GM23338 (cell line): ENCODE results near the gene NKAIN2. TPM values are rescaled to one million over a fixed set of nuclear protein-coding genes. Genes with fewer than 3 reads are reported as not detected.
"Not testable (repeated sequence)": the region's sequence is repeated elsewhere in the genome, so short reads cannot be mapped to it uniquely, and the experiment has no call there.

Experiments used
- ATAC-seq: fragments of 200-7000 bp; cut with Tn5 transposase; 3 replicates; pipeline ENCODE4 v1.9.1; 2020
- DNase-seq: peaks from one replicate; pipeline ENCODE4 v3.0.0-alpha.2; 2015; ENCODE audit warnings: low spot score
- H2AFZ ChIP-seq: fragments of 200-600 bp; sonication (generic); 2 replicates; pipeline ENCODE4 v1.8.0; 2016; ENCODE audit warnings: antibody characterized with exemption, mild to moderate bottlenecking, moderate library complexity
- H3F3A ChIP-seq: fragments of 200-600 bp; sonication (generic); replicated peaks from 2 replicates; pipeline ENCODE4 v1.8.0; 2017; ENCODE audit warnings: antibody characterized with exemption, mixed run types, low read depth
- H3K27ac ChIP-seq: fragments of 200-600 bp; sonication (generic); 2 replicates; pipeline ENCODE4 v1.6.1; 2016; ENCODE audit warnings: low read depth
- H3K27me3 ChIP-seq: fragments of 200-600 bp; sonication (generic); 2 replicates; pipeline ENCODE4 v1.8.0; 2016; ENCODE audit warnings: mild to moderate bottlenecking, mixed run types, moderate library complexity; ENCODE audit not compliant: insufficient read depth
- H3K36me3 ChIP-seq: fragments of 200-600 bp; sonication (generic); 2 replicates; pipeline ENCODE4 v1.8.0; 2016; ENCODE audit warnings: mild to moderate bottlenecking; ENCODE audit not compliant: insufficient read depth
- H3K4me1 ChIP-seq: fragments of 200-600 bp; sonication (generic); 2 replicates; pipeline ENCODE4 v1.8.0; 2016; ENCODE audit warnings: mild to moderate bottlenecking, moderate library complexity; ENCODE audit not compliant: insufficient read depth
- H3K4me2 ChIP-seq: fragments of 200-600 bp; sonication (generic); 2 replicates; pipeline ENCODE4 v1.7.1; 2017; ENCODE audit warnings: mixed run types
- H3K4me3 ChIP-seq: fragments of 200-600 bp; sonication (generic); 2 replicates; pipeline ENCODE4 v1.6.1; 2016; ENCODE audit warnings: mixed run types
- H3K79me2 ChIP-seq: fragments of 200-600 bp; sonication (generic); replicated peaks from 2 replicates; pipeline ENCODE4 v1.8.0; 2017; ENCODE audit warnings: mild to moderate bottlenecking; ENCODE audit not compliant: insufficient read depth
- H3K9me2 ChIP-seq: fragments of 200-600 bp; sonication (generic); 2 replicates; pipeline ENCODE4 v1.8.0; 2017; ENCODE audit not compliant: insufficient read depth
- H4K20me1 ChIP-seq: fragments of 200-600 bp; sonication (generic); replicated peaks from 2 replicates; pipeline ENCODE4 v1.8.0; 2017; ENCODE audit warnings: mild to moderate bottlenecking; ENCODE audit not compliant: insufficient read depth
- H3K27ac Mint-ChIP-seq: 2 replicates; pipeline ENCODE4 v1.8.0; 2020; ENCODE audit warnings: inconsistent platforms, mild to moderate bottlenecking, moderate library complexity, mixed read lengths
- H3K27me3 Mint-ChIP-seq: 3 replicates; pipeline ENCODE4 v1.8.0; 2022; ENCODE audit warnings: low read depth, mild to moderate bottlenecking, moderate library complexity, mixed read lengths, inconsistent platforms; ENCODE audit not compliant: insufficient read depth, poor library complexity
- H3K36me3 Mint-ChIP-seq: 3 replicates; pipeline ENCODE4 v1.8.0; 2021; ENCODE audit warnings: low read depth, mild to moderate bottlenecking, inconsistent platforms, moderate library complexity, mixed read lengths
- H3K4me1 Mint-ChIP-seq: 3 replicates; pipeline ENCODE4 v1.8.0; 2020; ENCODE audit warnings: mild to moderate bottlenecking, inconsistent platforms, mixed read lengths
- H3K4me3 Mint-ChIP-seq: 3 replicates; pipeline ENCODE4 v1.8.0; 2021; ENCODE audit warnings: moderate library complexity, mild to moderate bottlenecking, inconsistent platforms, mixed read lengths
- H3K9me3 Mint-ChIP-seq: 3 replicates; pipeline ENCODE4 v1.8.0; 2020; ENCODE audit warnings: moderate library complexity, mild to moderate bottlenecking, inconsistent platforms, mixed read lengths
- ETS1 ChIP-seq: IDR thresholded peaks from 2 replicates; pipeline ENCODE4 v1.6.1; 2016; ENCODE audit warnings: antibody characterized with exemption
- EZH2 ChIP-seq: fragments of 200-600 bp; sonication (generic); IDR thresholded peaks from one replicate; pipeline ENCODE4 v1.8.0; 2017; ENCODE audit warnings: antibody characterized with exemption, mild to moderate bottlenecking, low read depth; ENCODE audit not compliant: unreplicated experiment
- EZH2phosphoT487 ChIP-seq: fragments of 200-600 bp; sonication (generic); IDR thresholded peaks from one replicate; pipeline ENCODE4 v1.8.1; 2018; ENCODE audit warnings: antibody characterized with exemption; ENCODE audit not compliant: unreplicated experiment
- JUNB ChIP-seq: IDR thresholded peaks from one replicate; pipeline ENCODE4 v1.6.1; 2016; ENCODE audit warnings: antibody characterized with exemption; ENCODE audit not compliant: unreplicated experiment
- ZNF331 ChIP-seq: fragments of 250-450 bp; sonication (Bioruptor Pico); IDR thresholded peaks from 2 replicates; pipeline ENCODE4 v1.5.0; 2020; ENCODE audit warnings: low read depth, mild to moderate bottlenecking, moderate library complexity
- polyA plus RNA-seq: library from polyadenylated mRNA; unstranded; fragments of >200 nt; fragmentation: Nextera tagmentation; extraction: Ambion mirVana; gene quantifications from 2 replicates; pipeline ENCODE4 v1.2.1, GENCODE V29; 2016
- total RNA-seq: library from RNA; depleted of rRNA; stranded (reverse); fragments of >200 nt; shearing (Covaris generic); gene quantifications from 2 replicates; pipeline ENCODE4 v1.2.3, GENCODE V29; 2014
- TF ChIP-seq, protein P1 (sequence below): fragments of 250-450 bp; sonication (Bioruptor Pico); IDR thresholded peaks from 2 replicates; pipeline ENCODE4 v1.5.0; 2020; ENCODE audit warnings: mild to moderate bottlenecking, moderate library complexity
- TF ChIP-seq, protein P2 (sequence below): IDR thresholded peaks from one replicate; pipeline ENCODE4 v1.6.1; 2018; ENCODE audit warnings: antibody characterized with exemption; ENCODE audit not compliant: unreplicated experiment

The NKAIN2 gene
- total and polyA plus RNA-seq, 2 experiments from 2014 or later = 0.39 to 1.1 TPM

DNA sequence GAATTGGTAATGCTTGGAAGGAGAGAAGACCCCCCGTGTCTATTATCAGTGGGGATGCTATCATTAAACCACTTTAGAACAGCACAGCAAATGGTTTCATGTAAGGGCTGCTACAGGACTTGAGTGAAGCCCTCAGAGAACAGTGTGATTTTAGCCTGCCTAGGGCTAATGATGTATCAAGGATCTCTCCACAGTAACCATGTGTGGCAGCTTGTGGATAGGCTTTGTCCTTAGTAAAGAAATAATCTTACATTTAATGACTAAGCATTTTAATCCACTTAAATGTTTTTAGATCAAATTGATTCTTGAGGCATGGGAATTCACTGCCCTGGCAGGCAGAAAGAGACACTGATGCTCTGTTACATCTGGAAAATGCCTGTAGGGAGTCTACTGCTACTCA, 495.1 kb downstream of the NKAIN2 start (continued):
- TF ChIP-seq, protein P1, sequence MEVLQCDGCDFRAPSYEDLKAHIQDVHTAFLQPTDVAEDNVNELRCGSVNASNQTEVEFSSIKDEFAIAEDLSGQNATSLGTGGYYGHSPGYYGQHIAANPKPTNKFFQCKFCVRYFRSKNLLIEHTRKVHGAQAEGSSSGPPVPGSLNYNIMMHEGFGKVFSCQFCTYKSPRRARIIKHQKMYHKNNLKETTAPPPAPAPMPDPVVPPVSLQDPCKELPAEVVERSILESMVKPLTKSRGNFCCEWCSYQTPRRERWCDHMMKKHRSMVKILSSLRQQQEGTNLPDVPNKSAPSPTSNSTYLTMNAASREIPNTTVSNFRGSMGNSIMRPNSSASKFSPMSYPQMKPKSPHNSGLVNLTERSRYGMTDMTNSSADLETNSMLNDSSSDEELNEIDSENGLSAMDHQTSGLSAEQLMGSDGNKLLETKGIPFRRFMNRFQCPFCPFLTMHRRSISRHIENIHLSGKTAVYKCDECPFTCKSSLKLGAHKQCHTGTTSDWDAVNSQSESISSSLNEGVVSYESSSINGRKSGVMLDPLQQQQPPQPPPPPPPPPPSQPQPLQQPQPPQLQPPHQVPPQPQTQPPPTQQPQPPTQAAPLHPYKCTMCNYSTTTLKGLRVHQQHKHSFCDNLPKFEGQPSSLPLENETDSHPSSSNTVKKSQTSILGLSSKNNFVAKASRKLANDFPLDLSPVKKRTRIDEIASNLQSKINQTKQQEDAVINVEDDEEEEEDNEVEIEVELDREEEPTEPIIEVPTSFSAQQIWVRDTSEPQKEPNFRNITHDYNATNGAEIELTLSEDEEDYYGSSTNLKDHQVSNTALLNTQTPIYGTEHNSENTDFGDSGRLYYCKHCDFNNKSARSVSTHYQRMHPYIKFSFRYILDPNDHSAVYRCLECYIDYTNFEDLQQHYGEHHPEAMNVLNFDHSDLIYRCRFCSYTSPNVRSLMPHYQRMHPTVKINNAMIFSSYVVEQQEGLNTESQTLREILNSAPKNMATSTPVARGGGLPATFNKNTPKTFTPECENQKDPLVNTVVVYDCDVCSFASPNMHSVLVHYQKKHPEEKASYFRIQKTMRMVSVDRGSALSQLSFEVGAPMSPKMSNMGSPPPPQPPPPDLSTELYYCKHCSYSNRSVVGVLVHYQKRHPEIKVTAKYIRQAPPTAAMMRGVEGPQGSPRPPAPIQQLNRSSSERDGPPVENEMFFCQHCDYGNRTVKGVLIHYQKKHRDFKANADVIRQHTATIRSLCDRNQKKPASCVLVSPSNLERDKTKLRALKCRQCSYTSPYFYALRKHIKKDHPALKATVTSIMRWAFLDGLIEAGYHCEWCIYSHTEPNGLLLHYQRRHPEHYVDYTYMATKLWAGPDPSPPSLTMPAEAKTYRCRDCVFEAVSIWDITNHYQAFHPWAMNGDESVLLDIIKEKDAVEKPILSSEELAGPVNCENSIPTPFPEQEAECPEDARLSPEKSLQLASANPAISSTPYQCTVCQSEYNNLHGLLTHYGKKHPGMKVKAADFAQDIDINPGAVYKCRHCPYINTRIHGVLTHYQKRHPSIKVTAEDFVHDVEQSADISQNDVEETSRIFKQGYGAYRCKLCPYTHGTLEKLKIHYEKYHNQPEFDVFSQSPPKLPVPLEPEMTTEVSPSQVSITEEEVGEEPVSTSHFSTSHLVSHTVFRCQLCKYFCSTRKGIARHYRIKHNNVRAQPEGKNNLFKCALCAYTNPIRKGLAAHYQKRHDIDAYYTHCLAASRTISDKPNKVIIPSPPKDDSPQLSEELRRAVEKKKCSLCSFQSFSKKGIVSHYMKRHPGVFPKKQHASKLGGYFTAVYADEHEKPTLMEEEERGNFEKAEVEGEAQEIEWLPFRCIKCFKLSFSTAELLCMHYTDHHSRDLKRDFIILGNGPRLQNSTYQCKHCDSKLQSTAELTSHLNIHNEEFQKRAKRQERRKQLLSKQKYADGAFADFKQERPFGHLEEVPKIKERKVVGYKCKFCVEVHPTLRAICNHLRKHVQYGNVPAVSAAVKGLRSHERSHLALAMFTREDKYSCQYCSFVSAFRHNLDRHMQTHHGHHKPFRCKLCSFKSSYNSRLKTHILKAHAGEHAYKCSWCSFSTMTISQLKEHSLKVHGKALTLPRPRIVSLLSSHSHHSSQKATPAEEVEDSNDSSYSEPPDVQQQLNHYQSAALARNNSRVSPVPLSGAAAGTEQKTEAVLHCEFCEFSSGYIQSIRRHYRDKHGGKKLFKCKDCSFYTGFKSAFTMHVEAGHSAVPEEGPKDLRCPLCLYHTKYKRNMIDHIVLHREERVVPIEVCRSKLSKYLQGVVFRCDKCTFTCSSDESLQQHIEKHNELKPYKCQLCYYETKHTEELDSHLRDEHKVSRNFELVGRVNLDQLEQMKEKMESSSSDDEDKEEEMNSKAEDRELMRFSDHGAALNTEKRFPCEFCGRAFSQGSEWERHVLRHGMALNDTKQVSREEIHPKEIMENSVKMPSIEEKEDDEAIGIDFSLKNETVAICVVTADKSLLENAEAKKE (CRISPR knock-in tag) = no peak
- TF ChIP-seq EZH2phosphoT487 (no peak), JUNB (no peak), ETS1 (no peak), EZH2 (no peak), ZNF331 (CRISPR knock-in tag) (no peak)
- TF ChIP-seq, protein P2, sequence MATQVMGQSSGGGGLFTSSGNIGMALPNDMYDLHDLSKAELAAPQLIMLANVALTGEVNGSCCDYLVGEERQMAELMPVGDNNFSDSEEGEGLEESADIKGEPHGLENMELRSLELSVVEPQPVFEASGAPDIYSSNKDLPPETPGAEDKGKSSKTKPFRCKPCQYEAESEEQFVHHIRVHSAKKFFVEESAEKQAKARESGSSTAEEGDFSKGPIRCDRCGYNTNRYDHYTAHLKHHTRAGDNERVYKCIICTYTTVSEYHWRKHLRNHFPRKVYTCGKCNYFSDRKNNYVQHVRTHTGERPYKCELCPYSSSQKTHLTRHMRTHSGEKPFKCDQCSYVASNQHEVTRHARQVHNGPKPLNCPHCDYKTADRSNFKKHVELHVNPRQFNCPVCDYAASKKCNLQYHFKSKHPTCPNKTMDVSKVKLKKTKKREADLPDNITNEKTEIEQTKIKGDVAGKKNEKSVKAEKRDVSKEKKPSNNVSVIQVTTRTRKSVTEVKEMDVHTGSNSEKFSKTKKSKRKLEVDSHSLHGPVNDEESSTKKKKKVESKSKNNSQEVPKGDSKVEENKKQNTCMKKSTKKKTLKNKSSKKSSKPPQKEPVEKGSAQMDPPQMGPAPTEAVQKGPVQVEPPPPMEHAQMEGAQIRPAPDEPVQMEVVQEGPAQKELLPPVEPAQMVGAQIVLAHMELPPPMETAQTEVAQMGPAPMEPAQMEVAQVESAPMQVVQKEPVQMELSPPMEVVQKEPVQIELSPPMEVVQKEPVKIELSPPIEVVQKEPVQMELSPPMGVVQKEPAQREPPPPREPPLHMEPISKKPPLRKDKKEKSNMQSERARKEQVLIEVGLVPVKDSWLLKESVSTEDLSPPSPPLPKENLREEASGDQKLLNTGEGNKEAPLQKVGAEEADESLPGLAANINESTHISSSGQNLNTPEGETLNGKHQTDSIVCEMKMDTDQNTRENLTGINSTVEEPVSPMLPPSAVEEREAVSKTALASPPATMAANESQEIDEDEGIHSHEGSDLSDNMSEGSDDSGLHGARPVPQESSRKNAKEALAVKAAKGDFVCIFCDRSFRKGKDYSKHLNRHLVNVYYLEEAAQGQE = no peak

DNA sequence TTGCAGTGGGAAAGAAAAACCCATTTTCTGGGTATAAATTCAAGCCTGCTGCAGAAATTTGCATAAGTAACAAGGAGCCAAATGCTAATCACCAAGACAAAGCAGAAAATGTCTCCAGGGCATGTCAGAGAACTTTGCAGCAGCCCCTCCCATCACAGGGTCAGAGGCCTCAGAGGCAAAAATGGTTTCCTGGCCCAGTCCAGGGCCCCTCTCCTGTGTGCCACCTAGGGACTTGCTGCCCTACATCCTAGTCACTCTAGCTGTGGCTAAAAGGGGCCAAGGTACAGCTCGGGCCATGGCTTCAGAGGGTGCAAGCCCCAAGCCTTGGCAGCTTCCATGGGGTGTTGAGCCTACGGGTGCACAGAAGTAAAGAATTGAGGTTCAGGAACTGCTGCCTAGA, 497.2 kb downstream of the NKAIN2 start:
- not testable (repeated sequence) for H3K4me2 ChIP-seq, DNase-seq, H3K4me3 Mint-ChIP-seq, H2AFZ ChIP-seq, H3K4me1 ChIP-seq, H3K27me3 ChIP-seq, H3K36me3 ChIP-seq, H3K4me1 Mint-ChIP-seq, H3F3A ChIP-seq, H3K79me2 ChIP-seq, H4K20me1 ChIP-seq, H3K36me3 Mint-ChIP-seq, H3K4me3 ChIP-seq, H3K27ac Mint-ChIP-seq, H3K9me2 ChIP-seq, ATAC-seq, H3K27ac ChIP-seq, H3K27me3 Mint-ChIP-seq
- H3K9me3 Mint-ChIP-seq = peaks cover 15% of the 10 kb centered on the region
